Natural killer cell treated with Interleukin-12 subunit alpha and Interleukin-12 subunit beta and Interleukin-15 and Interleukin-18, amount 100 ng/mL, for 72 hours (primary cell): Measurements from ENCODE around the gene MSX1. TPM values are rescaled to one million over a fixed set of nuclear protein-coding genes. Genes with fewer than 3 reads are reported as not detected.

Source experiments
- ATAC-seq, 2 donors: fragments of 150-1000 bp; cut with Tn5 transposase in 1 of 2; sonication (Bioruptor Pico), chemical (Tn5 transposase) in 1 of 2; 2 replicates each; pipeline ENCODE4 v1.10.0; 2021
- DNase-seq: peaks from one replicate; pipeline ENCODE4 v3.0.0; 2022; ENCODE audit warnings: low spot score
- H3K27ac Mint-ChIP-seq, 2 donors: 1 replicate in 1 of 2; 2 replicates in 1 of 2; pipeline ENCODE4 v1.8.0; 2022; ENCODE audit warnings: mixed read lengths in 2 of 2, mild to moderate bottlenecking in 1 of 2, moderate library complexity in 1 of 2
- H3K27me3 Mint-ChIP-seq, 2 donors: 1 replicate in 1 of 2; 2 replicates in 1 of 2; pipeline ENCODE4 v1.8.0; 2022; ENCODE audit warnings: mixed read lengths in 2 of 2
- H3K36me3 Mint-ChIP-seq: one replicate; pipeline ENCODE4 v1.8.0; 2022; ENCODE audit warnings: mixed read lengths
- H3K4me1 Mint-ChIP-seq, 2 donors: 1 replicate in 1 of 2; 2 replicates in 1 of 2; pipeline ENCODE4 v1.8.0; 2022; ENCODE audit warnings: low read depth in 2 of 2, mixed read lengths in 2 of 2, mild to moderate bottlenecking in 1 of 2
- H3K4me3 Mint-ChIP-seq: one replicate; pipeline ENCODE4 v1.8.0; 2022; ENCODE audit warnings: mixed read lengths
- H3K9me3 Mint-ChIP-seq: 2 replicates; pipeline ENCODE4 v1.8.0; 2022; ENCODE audit warnings: mixed read lengths
- total RNA-seq, 2 donors: library from RNA; stranded (reverse); gene quantifications; one replicate each; pipeline ENCODE4 v1.2.3, GENCODE V29; 2022

Gene MSX1
- total RNA-seq, 2 donors from 2014 or later: 0.24 TPM; not detected in 1

- Mint-ChIP-seq H3K9me3 (no peaks in the 10 kb centered on the region), H3K4me1 (peaks cover 0 to 5% of the 10 kb centered on the region in 2 donors), H3K36me3 (no peaks in the 10 kb centered on the region), H3K4me3 (no peak overlapping the region), H3K27me3 (peaks cover 12 to 20% of the 10 kb centered on the region in 2 donors), H3K27ac (no peak overlapping the region)
- ATAC-seq (no peak), DNase-seq (no peak)
Measured at GRCh38 chr4:4901877-4902276, 42.4 kb downstream of the MSX1 start.

- no peaks in the 10 kb centered on the region for H3K36me3 Mint-ChIP-seq
- ATAC-seq (no peak), DNase-seq (no peak)
- peaks cover 0 to 12% of the 10 kb centered on the region in 2 donors for H3K4me1 Mint-ChIP-seq
- H3K4me3 Mint-ChIP-seq: no peak overlapping the region
- no peak overlapping the region for H3K27ac Mint-ChIP-seq
- H3K27me3 Mint-ChIP-seq: peaks cover 9 to 12% of the 10 kb centered on the region in 2 donors
- H3K9me3 Mint-ChIP-seq: peaks cover 3% of the 10 kb centered on the region
Measured at GRCh38 chr4:4912155-4912554, 52.7 kb downstream of the MSX1 start.

GRCh38 chr4:4913147-4913561, 53.7 kb downstream of the MSX1 start:
- H3K4me3 Mint-ChIP-seq: no peak overlapping the region
- no peaks in the 10 kb centered on the region for H3K36me3 Mint-ChIP-seq
- H3K27ac Mint-ChIP-seq: no peak overlapping the region
- DNase-seq (no peak), ATAC-seq (no peak)
- H3K9me3 Mint-ChIP-seq: peaks cover 3% of the 10 kb centered on the region
- H3K4me1 Mint-ChIP-seq: peaks cover 0 to 15% of the 10 kb centered on the region in 2 donors
- H3K27me3 Mint-ChIP-seq: peaks cover 2 to 4% of the 10 kb centered on the region in 2 donors

Other genes starting within 250 kb of the MSX1 start
- not detected for gene CYTL1, start 159.8 kb downstream of the MSX1 start, total RNA-seq
- not detected for gene STK32B, start 191.8 kb downstream of the MSX1 start, total RNA-seq